Body of pancreas (tissue), 4 donors: ENCODE data around the gene CFAP69. TPM values are rescaled to one million over a fixed set of nuclear protein-coding genes. Genes with fewer than 3 reads are reported as not detected.

Source experiments
- ATAC-seq: fragments of 150-250 bp; one replicate; pipeline ENCODE4 v1.9.1; 2016
- DNase-seq, 4 donors: peaks; one replicate each; pipeline ENCODE4 v3.0.0-alpha.2; 2019
- H3K27ac ChIP-seq, 4 donors: fragments of 200-600 bp; sonication (generic); 1 replicate in 3 of 4; 2 replicates in 1 of 4; pipeline versions ENCODE4 v1.5.1 to v1.6.1; 2016 to 2019; ENCODE audit warnings: mild to moderate bottlenecking in 1 of 4, mixed read lengths in 1 of 4, moderate library complexity in 1 of 4
- H3K27me3 ChIP-seq, 2 donors: fragments of 200-600 bp; sonication (generic); one replicate each; pipeline ENCODE4 v1.6.0; 2016; ENCODE audit warnings: mild to moderate bottlenecking in 1 of 2
- H3K36me3 ChIP-seq, 2 donors: fragments of 200-600 bp; sonication (generic); replicated peaks in 1 of 2; 2 replicates each; pipeline ENCODE4 v1.5.1; 2016; ENCODE audit warnings: low read depth in 2 of 2; ENCODE audit not compliant: insufficient read depth in 1 of 2
- H3K4me1 ChIP-seq: fragments of 200-600 bp; sonication (generic); one replicate; pipeline ENCODE4 v1.6.0; 2016
- H3K4me3 ChIP-seq, 2 donors: fragments of 200-600 bp; sonication (generic); 1 replicate in 1 of 2; 2 replicates in 1 of 2; pipeline ENCODE4 v1.5.1; 2016 to 2019
- H3K9me3 ChIP-seq, 3 donors: fragments of 200-600 bp; sonication (generic); 1 replicate in 2 of 3; 2 replicates in 1 of 3; pipeline ENCODE4 v1.5.1; 2016
- CTCF ChIP-seq, 7 experiments: fragments of 450-650 bp in 4 of 7; fragments of 200-600 bp in 3 of 7; sonication (generic) in 3 of 7; IDR thresholded peaks; one replicate each; pipeline ENCODE4 v1.5.1; 2016 to 2019; ENCODE audit warnings: antibody characterized with exemption in 7 of 7
- POLR2A ChIP-seq, 3 donors: fragments of 450-650 bp; IDR thresholded peaks; one replicate each; pipeline ENCODE4 v1.6.1; 2016; ENCODE audit warnings: antibody characterized with exemption in 3 of 3, mild to moderate bottlenecking in 2 of 3
- WGBS, 2 donors: methylation state at CpG; one replicate each; pipeline ENCODE4 v1.1.5; 2017; 5-methylcytosine and 5-hydroxymethylcytosine counted together
- intact Hi-C: fragments of 100-400 bp; cut with DNase I; formaldehyde crosslinking; loops from one replicate; pipeline ENCODE4 v1.15.1; 2023
- total RNA-seq, 2 donors: library from RNA; depleted of rRNA; stranded (reverse); fragments of >200 nt; gene quantifications; one replicate each; pipeline ENCODE4 v1.1.0, GENCODE V29; 2016

CFAP69 gene
- total RNA-seq, 2 donors from 2014 or later: 16.6 to 26.4 TPM

DNA sequence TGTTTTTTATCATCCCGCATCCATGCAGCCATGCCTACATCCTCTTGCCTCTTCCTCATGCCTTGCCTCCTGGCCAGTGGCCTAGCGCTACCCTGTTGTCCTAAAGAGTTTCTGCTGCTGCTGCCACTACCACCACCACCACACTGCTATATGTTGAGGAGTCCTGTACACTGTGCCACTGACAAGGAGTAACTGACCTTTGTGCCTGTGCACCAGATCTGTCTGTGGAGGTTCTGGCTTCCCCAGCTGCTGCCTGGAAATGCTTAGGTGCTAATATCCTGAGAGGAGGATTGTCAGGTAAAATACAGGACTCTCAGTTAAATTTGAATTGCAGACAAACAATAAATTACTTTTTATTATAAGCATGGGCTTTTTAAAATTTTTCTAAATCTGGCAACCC, 7.0 kb upstream of the CFAP69 start:
- Histone ChIP-seq H3K9me3 (no peaks in the 10 kb centered on the region), H3K27ac (no peak overlapping the region), H3K4me1 (no peaks in the 10 kb centered on the region), H3K27me3 (no peaks in the 10 kb centered on the region), H3K4me3 (no peak overlapping the region), H3K36me3 (no peaks in the 10 kb centered on the region)
- DNase-seq: no peak
- TF ChIP-seq POLR2A (IDR thresholded peaks at IDR 0.05): no peak
- no peak for TF ChIP-seq CTCF (IDR thresholded peaks at IDR 0.05)
- ATAC-seq: no peak
- 98% methylated on average over 2 of the region's 2 CpGs for WGBS, 2 donors
- intact Hi-C loops: no loop called here

DNA sequence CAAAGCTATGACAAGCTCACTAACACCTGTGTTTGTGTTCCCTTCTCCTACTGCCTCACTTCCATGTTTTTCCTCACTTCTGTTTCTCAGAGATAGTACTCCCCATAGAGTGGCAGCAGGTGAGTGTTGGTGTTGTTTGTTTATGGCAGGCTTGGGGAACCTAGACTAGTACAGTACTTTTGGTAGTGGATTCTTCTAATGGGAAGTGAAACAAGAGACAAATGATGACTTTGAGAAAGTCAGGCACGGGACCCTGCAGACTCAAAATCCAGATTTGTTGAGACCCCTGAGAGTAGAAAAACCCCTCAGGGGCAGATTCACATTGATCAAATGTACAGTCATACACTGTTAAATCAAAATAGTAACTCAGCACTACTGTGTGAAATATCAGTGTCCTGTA, 6.4 kb upstream of the CFAP69 start:
- Histone ChIP-seq H3K27ac (no peak overlapping the region), H3K9me3 (no peaks in the 10 kb centered on the region), H3K4me3 (no peak overlapping the region), H3K36me3 (no peaks in the 10 kb centered on the region), H3K4me1 (no peaks in the 10 kb centered on the region), H3K27me3 (no peaks in the 10 kb centered on the region)
- no peak for ATAC-seq
- 75 to 92% methylated on average over 1 of the region's 1 CpG for WGBS, 2 donors
- intact Hi-C loops: no loop called here
- DNase-seq: no peak
- no peak for TF ChIP-seq CTCF (IDR thresholded peaks at IDR 0.05)

GRCh38 chr7:90239050-90239449, 5.9 kb upstream of the CFAP69 start:
- TF ChIP-seq CTCF (IDR thresholded peaks at IDR 0.05) (no peak), POLR2A (IDR thresholded peaks at IDR 0.05) (no peak)
- intact Hi-C loops: no loop called here
- no peak for ATAC-seq

DNA sequence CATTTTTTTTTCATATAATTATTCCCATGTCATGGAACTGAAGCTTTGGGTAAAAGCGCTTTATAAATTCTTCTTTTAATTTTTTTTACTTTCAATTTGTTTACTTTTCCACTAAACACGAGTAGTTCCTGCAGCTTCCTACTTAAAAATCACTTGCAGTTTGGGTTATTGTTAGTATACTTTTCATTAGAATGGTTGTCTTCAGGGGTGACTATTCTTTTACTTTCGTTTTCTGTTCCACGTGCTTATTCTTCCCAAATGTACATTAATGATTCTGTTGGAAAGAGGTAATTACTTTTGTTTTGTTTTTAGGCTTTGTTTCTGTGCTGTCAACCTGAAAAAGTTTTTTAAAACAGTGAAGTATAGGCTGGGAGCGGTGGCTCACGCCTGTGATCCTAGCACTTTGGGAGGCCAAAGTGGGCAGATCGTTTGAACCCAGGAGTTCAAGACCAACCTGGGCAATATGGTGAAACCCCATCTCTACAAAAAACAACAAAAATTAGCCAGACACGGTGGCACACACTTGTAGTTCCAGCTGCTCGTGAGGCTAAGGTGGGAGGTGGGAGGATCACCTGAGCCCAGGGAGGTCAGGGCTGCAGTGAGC, 5.2 kb upstream of the CFAP69 start:
- no peaks in the 10 kb centered on the region for H3K9me3 ChIP-seq
- TF ChIP-seq CTCF (IDR thresholded peaks at IDR 0.05) (no peak), POLR2A (IDR thresholded peaks at IDR 0.05) (no peak)
- peaks cover 6% of the 10 kb centered on the region for H3K4me1 ChIP-seq
- H3K4me3 ChIP-seq: no peak overlapping the region
- DNase-seq (no peak), ATAC-seq (no peak)
- intact Hi-C loops: no loop called here
- no peaks in the 10 kb centered on the region for H3K27me3 ChIP-seq
- H3K36me3 ChIP-seq: no peaks in the 10 kb centered on the region
- no peak overlapping the region for H3K27ac ChIP-seq
- WGBS, 2 donors: 70 to 73% methylated on average over 9 of the region's 9 CpGs

More at GRCh38 chr7:90239050-90239449, 5.9 kb upstream of the CFAP69 start:
- no peaks in the 10 kb centered on the region for H3K9me3 ChIP-seq
- H3K27me3 ChIP-seq: no peaks in the 10 kb centered on the region
- H3K4me1 ChIP-seq: peaks cover under 1% of the 10 kb centered on the region
- DNase-seq: no peak
- H3K36me3 ChIP-seq: no peaks in the 10 kb centered on the region
- 69 to 89% methylated on average over 3 of the region's 3 CpGs for WGBS, 2 donors
- H3K4me3 ChIP-seq: no peak overlapping the region
- no peak overlapping the region for H3K27ac ChIP-seq
